Activated T-cell treated with anti-CD3 and anti-CD28 coated beads for 4 hours (primary cell): Measurements from ENCODE around the gene SCNN1B.

Experiments used
- DNase-seq: peaks from one replicate; pipeline ENCODE4 v3.0.0-alpha.2; 2020

The SCNN1B gene

GRCh38 chr16:23321206-23321875, 19.2 kb downstream of the SCNN1B start:
- no peak for DNase-seq

- DNase-seq = no peak
Observed at GRCh38 chr16:23323224-23324030, 21.3 kb downstream of the SCNN1B start.

- no peak for DNase-seq
Observed at GRCh38 chr16:23324727-23325126, 22.6 kb downstream of the SCNN1B start.

GRCh38 chr16:23327836-23328235, 25.7 kb downstream of the SCNN1B start:
- DNase-seq = no peak

- DNase-seq = no peak
Observed at GRCh38 chr16:23330161-23330560, 28.1 kb downstream of the SCNN1B start.

- no peak for DNase-seq
Observed at GRCh38 chr16:23330583-23331249, 28.6 kb downstream of the SCNN1B start.

- no peak for DNase-seq
Observed at GRCh38 chr16:23333034-23333579, 31.0 kb downstream of the SCNN1B start.

- DNase-seq = no peak
Observed at GRCh38 chr16:23333831-23334456, 31.8 kb downstream of the SCNN1B start.

- no peak for DNase-seq
Observed at GRCh38 chr16:23334457-23334853, 32.4 kb downstream of the SCNN1B start.

GRCh38 chr16:23334950-23335349, 32.8 kb downstream of the SCNN1B start:
- DNase-seq = no peak

GRCh38 chr16:23337836-23338550, 35.9 kb downstream of the SCNN1B start:
- no peak for DNase-seq

GRCh38 chr16:23339787-23340186, 37.7 kb downstream of the SCNN1B start:
- no peak for DNase-seq

GRCh38 chr16:23342083-23342640, 40.1 kb downstream of the SCNN1B start:
- DNase-seq = no peak

- no peak for DNase-seq
Observed at GRCh38 chr16:23343643-23344612, 41.8 kb downstream of the SCNN1B start.

GRCh38 chr16:23345237-23345636, 43.1 kb downstream of the SCNN1B start:
- no peak for DNase-seq

- no peak for DNase-seq
Observed at GRCh38 chr16:23348579-23349469, 46.7 kb downstream of the SCNN1B start.

- no peak for DNase-seq
Observed at GRCh38 chr16:23351360-23351759, 49.3 kb downstream of the SCNN1B start.

- DNase-seq = no peak
Observed at GRCh38 chr16:23353440-23353839, 51.3 kb downstream of the SCNN1B start.

GRCh38 chr16:23354246-23354645, 52.1 kb downstream of the SCNN1B start:
- no peak for DNase-seq
